ENCODE results near the gene ANO7. TPM values are rescaled to one million over a fixed set of nuclear protein-coding genes. Genes with fewer than 3 reads are reported as not detected.

Gene ANO7, protein sequence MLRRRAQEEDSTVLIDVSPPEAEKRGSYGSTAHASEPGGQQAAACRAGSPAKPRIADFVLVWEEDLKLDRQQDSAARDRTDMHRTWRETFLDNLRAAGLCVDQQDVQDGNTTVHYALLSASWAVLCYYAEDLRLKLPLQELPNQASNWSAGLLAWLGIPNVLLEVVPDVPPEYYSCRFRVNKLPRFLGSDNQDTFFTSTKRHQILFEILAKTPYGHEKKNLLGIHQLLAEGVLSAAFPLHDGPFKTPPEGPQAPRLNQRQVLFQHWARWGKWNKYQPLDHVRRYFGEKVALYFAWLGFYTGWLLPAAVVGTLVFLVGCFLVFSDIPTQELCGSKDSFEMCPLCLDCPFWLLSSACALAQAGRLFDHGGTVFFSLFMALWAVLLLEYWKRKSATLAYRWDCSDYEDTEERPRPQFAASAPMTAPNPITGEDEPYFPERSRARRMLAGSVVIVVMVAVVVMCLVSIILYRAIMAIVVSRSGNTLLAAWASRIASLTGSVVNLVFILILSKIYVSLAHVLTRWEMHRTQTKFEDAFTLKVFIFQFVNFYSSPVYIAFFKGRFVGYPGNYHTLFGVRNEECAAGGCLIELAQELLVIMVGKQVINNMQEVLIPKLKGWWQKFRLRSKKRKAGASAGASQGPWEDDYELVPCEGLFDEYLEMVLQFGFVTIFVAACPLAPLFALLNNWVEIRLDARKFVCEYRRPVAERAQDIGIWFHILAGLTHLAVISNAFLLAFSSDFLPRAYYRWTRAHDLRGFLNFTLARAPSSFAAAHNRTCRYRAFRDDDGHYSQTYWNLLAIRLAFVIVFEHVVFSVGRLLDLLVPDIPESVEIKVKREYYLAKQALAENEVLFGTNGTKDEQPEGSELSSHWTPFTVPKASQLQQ
- 1 to 10 TPM in 5 of 6 donors, under 1 TPM in 1; 0.30 to 1.3 (median 1.1) TPM for total RNA-seq

DNA sequence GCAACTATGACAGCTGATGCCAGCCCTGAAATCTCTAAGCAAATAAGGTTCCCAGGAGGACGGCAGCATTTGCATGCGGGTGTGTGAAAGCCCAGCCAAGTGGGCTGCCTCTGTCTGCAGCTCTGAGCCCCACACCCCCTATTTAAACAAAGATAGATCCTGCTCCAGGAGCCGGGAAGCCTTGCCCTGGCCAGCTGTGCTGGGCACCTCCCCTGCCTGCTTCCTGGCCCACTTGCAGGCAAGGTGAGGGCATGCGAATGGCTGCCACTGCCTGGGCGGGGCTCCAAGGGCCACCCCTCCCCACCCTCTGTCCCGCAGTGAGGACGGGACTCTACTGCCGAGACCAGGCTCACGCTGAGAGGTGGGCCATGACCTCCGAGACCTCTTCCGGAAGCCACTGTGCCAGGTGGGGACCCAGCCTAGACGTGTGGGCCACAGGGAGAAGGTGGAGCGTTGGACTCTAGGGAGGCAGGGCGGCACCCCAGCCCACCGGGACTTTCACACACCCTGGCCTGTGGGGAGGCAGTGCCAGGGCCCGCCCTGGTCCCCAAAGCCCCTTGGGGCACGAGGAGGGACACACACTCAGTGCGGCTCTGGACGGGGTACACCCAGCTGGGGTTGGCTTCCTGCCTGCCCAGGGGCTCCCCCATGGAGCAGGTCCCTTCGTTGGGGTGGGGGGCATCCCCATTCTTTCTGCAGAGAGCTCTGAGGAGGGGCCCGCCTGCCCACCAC lies at the start of gene ANO7:
ANO7 (plus strand) TSS at position 317 of the 732 bp plus-strand sequence. CDS start 1,387 bp downstream, outside the sequence.
- 17 to 54% methylated on average over 1 to 15 of the region's 21 CpGs for WGBS, 2 donors
- no peak within 1 kb of the TSS for H3K27ac ChIP-seq
- H3K36me3 ChIP-seq = peaks cover 0 to 6% (median 2%) of the 10 kb centered on the region in 4 donors
- peak in 1 of 2 donors; percentile 4 for ATAC-seq (ENCODE audit: low FRiP score in 2 of 2)
- H3K27me3 ChIP-seq = no peaks in the 10 kb centered on the region
- TF ChIP-seq POLR2A (IDR thresholded peaks at IDR 0.05) (no peak), EP300 (IDR thresholded peaks at IDR 0.05) (no peak), POLR2AphosphoS5 (IDR thresholded peaks at IDR 0.05) (no peak), CTCF (IDR thresholded peaks at IDR 0.05) (no peak)
- peak in 1 of 2 donors; percentile 65 for DNase-seq
- H3K4me1 ChIP-seq = no peaks in the 10 kb centered on the region
- no peaks in the 10 kb centered on the region for H3K9me3 ChIP-seq
- H3K4me3 ChIP-seq = no peak within 1 kb of the TSS

DNA sequence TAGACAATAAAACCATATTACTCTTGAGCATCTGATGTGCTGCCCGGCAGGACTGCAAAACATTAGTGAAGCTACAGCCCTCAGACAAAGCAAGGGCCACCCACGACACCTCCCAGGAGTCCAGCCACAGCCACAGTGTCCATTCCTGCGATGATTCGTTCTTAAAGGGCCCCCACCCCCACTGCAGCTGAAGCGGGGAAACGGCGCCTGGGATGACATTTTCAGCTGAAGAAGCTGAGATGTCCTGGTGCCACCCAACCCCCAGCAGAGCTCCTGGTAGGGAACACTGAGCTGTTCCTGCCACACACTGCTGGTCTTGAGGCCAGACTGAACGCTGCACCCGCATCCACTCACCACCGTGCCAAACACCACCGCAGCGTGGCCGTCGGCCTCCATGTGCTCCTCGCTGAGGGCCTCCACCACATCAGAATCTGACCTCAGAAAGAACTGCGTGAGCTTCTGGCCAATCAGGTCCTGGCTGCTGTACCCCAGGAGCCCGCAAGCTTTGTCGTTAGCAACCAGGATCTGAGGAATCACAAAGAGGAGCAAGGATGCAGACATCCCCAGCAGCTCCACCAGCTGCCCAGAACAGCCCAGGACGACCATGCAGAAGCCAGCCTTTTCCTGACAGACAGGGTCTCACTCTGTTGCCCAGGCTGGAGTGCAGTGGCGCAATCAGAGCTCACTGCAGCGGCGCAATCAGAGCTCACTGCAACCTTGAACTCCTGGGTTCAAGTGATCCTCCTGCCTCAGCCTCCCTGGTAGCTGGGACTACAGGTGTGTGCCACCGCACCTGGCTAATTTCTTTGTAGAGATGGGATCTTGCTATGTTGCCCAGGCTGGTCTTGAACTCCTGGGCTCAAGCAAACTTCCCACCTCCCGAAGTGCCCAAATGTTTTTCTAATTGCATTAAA lies 48.7 kb upstream of the ANO7 start:
- DNase-seq (peak in 1 of 2 donors; percentile 59), ATAC-seq (ENCODE audit: low FRiP score in 2 of 2) (no peak)
- H3K9me3 ChIP-seq = no peaks in the 10 kb centered on the region
- no peak overlapping the region for H3K27ac ChIP-seq
- peaks cover 0 to 19% (median 9%) of the 10 kb centered on the region in 4 donors for H3K36me3 ChIP-seq
- TF ChIP-seq CTCF (IDR thresholded peaks at IDR 0.05) (no peak), POLR2A (IDR thresholded peaks at IDR 0.05) (no peak), EP300 (IDR thresholded peaks at IDR 0.05) (no peak), POLR2AphosphoS5 (IDR thresholded peaks at IDR 0.05) (no peak)
- 94 to 96% methylated on average over 13 to 24 of the region's 24 CpGs for WGBS, 2 donors
- H3K4me3 ChIP-seq = no peak overlapping the region
- H3K27me3 ChIP-seq = no peaks in the 10 kb centered on the region
- no peaks in the 10 kb centered on the region for H3K4me1 ChIP-seq

DNA sequence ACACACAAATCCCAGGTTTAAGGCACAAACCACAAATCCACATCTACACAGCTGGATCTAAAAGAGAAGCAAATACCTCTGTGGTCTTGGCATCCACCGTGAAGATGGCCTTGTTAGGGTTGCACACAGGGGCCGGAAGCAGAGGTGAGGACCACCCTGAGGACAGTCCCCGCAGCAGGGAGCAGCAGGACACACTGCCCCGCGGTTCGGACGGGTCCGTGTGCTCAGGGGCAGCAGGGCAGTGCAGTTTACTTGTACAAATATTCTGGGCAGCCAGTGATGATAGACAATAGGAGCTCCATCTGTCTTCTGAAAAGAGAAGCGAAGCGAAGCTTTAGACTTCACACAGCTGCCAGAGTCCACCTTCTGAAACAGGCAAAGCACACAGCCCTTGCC lies 48.0 kb upstream of the ANO7 start:
- Histone ChIP-seq H3K27me3 (no peaks in the 10 kb centered on the region), H3K4me3 (no peak overlapping the region), H3K27ac (no peak overlapping the region), H3K4me1 (no peaks in the 10 kb centered on the region), H3K9me3 (no peaks in the 10 kb centered on the region), H3K36me3 (peaks cover 0 to 19% (median 9%) of the 10 kb centered on the region in 4 donors)
- peak in 1 of 2 donors; percentile 42 for DNase-seq
- WGBS, 2 donors = 98 to 100% methylated on average over 3 to 9 of the region's 10 CpGs
- ATAC-seq (ENCODE audit: low FRiP score in 2 of 2) = no peak
- no peak for TF ChIP-seq POLR2A (IDR thresholded peaks at IDR 0.05)
- no peak for TF ChIP-seq EP300 (IDR thresholded peaks at IDR 0.05)
- no peak for TF ChIP-seq CTCF (IDR thresholded peaks at IDR 0.05)
- no peak for TF ChIP-seq POLR2AphosphoS5 (IDR thresholded peaks at IDR 0.05)

DNA sequence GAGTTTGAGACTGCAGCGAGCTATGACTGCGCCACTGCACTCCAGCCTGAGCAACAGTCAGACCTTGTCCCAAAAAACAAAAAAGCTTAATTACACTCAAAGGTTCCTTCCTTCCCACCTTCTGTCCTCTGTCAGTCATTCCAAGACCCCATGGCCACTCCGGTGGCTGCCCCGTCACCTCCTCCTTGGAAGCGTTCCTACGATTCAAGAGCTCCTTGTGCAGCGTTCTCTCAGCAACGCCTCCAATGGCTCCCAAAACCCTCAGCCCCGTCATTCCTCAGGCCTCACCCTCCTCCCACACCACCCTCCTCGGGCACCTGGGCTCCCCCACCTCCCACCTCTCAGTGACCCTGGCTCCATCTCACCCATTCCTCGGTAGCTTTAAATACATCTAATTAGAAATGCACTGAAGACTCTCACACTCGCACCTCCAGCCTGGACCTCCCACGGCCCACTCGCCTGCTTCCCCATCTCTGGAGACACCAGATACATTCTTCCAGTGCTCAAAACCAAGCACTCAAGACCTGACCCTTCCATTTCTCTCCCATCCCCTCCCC lies 47.2 kb upstream of the ANO7 start:
- ATAC-seq (ENCODE audit: low FRiP score in 2 of 2) = no peak
- Histone ChIP-seq H3K27ac (no peak overlapping the region), H3K27me3 (no peaks in the 10 kb centered on the region), H3K4me3 (no peak overlapping the region), H3K9me3 (no peaks in the 10 kb centered on the region), H3K36me3 (peaks cover 0 to 18% (median 9%) of the 10 kb centered on the region in 4 donors), H3K4me1 (no peaks in the 10 kb centered on the region)
- WGBS, 2 donors = 92 to 93% methylated on average over 14 of the region's 14 CpGs
- TF ChIP-seq POLR2AphosphoS5 (IDR thresholded peaks at IDR 0.05) = no peak
- no peak for TF ChIP-seq POLR2A (IDR thresholded peaks at IDR 0.05)
- TF ChIP-seq CTCF (IDR thresholded peaks at IDR 0.05) = no peak
- no peak for TF ChIP-seq EP300 (IDR thresholded peaks at IDR 0.05)
- DNase-seq = no peak
